ENCODE results near the gene ZNF800.
"Not testable (repeated sequence)": the region's sequence is repeated elsewhere in the genome, so short reads cannot be mapped to it uniquely, and the experiment has no call there.

ZNF800 gene

DNA sequence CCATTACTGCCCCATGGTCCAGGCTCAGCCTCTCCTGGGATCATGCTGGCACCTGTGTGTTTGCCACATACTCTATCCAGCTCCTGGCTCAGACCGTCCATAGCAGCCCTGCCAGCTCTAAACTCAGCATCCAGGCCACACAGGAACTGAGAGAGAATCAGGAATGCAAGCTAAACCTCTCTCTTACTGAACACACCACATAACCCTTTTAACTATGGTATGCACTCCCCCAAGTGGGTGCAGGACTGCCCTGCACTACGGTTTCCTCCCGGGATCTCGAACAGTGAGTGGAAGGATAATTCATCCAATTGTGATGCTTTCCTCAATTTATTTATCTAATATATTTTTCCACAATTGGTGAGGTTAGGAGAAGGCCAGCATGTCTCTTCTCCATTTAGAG is 17.1 kb upstream of the ZNF800 start (continued):
- TF ChIP-seq RARB (CRISPR knock-in tag; IDR thresholded peaks at IDR 0.05) (no peak), BACH2 (CRISPR knock-in tag; IDR thresholded peaks at IDR 0.05; ENCODE audit: borderline replicate concordance) (no peak)
- TF ChIP-seq, protein P1, sequence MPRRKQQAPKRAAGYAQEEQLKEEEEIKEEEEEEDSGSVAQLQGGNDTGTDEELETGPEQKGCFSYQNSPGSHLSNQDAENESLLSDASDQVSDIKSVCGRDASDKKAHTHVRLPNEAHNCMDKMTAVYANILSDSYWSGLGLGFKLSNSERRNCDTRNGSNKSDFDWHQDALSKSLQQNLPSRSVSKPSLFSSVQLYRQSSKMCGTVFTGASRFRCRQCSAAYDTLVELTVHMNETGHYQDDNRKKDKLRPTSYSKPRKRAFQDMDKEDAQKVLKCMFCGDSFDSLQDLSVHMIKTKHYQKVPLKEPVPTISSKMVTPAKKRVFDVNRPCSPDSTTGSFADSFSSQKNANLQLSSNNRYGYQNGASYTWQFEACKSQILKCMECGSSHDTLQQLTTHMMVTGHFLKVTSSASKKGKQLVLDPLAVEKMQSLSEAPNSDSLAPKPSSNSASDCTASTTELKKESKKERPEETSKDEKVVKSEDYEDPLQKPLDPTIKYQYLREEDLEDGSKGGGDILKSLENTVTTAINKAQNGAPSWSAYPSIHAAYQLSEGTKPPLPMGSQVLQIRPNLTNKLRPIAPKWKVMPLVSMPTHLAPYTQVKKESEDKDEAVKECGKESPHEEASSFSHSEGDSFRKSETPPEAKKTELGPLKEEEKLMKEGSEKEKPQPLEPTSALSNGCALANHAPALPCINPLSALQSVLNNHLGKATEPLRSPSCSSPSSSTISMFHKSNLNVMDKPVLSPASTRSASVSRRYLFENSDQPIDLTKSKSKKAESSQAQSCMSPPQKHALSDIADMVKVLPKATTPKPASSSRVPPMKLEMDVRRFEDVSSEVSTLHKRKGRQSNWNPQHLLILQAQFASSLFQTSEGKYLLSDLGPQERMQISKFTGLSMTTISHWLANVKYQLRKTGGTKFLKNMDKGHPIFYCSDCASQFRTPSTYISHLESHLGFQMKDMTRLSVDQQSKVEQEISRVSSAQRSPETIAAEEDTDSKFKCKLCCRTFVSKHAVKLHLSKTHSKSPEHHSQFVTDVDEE (CRISPR knock-in tag; IDR thresholded peaks at IDR 0.05): no peak

DNA sequence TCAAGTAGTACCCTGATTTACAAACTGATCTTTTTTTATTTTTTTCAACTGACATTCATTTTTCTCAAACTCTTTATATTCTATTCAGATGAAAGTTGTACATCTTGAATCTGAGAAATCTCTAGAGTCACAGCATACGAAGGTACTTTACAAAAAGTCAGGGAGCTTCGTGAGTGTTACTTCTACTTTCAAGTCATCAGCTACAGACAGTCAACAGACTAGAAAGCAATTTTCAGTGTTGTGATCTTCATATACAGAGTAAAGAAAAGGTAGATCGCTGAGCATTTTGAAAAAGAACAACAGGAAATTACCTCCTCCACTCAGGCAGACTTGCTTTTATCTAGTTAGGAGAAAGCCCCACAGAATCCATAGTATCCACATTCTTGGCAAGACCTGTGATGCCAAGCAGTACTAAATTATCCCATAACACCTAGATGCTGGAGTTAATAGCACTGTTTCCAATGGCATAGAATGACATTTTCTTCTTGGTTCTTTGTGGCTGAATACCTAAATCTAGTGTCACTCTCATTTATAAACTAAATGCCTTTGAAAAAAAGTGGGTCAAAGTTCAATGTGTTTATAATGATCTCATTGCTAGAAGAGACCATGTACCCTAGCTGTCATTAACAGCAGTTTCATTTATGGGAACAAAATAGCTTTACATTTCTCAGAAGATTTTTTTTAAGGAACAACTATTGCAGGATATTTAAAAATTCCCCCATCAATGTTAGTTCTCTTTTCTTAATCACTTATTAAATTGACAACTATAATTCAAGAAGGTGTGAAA is 12.0 kb upstream of the ZNF800 start:
- no peak for ATAC-seq
- TF ChIP-seq GLIS3 (CRISPR knock-in tag; IDR thresholded peaks at IDR 0.05): no peak
- TF ChIP-seq ZNF8 (CRISPR knock-in tag; IDR thresholded peaks at IDR 0.05): no peak
- TF ChIP-seq OSR1 (CRISPR knock-in tag; IDR thresholded peaks at IDR 0.05): no peak
- TF ChIP-seq BACH2 (CRISPR knock-in tag; IDR thresholded peaks at IDR 0.05; ENCODE audit: borderline replicate concordance): no peak
- no peak for TF ChIP-seq TCF4 (CRISPR knock-in tag; IDR thresholded peaks at IDR 0.05; ENCODE audit: borderline replicate concordance)
- TF ChIP-seq, protein P2, sequence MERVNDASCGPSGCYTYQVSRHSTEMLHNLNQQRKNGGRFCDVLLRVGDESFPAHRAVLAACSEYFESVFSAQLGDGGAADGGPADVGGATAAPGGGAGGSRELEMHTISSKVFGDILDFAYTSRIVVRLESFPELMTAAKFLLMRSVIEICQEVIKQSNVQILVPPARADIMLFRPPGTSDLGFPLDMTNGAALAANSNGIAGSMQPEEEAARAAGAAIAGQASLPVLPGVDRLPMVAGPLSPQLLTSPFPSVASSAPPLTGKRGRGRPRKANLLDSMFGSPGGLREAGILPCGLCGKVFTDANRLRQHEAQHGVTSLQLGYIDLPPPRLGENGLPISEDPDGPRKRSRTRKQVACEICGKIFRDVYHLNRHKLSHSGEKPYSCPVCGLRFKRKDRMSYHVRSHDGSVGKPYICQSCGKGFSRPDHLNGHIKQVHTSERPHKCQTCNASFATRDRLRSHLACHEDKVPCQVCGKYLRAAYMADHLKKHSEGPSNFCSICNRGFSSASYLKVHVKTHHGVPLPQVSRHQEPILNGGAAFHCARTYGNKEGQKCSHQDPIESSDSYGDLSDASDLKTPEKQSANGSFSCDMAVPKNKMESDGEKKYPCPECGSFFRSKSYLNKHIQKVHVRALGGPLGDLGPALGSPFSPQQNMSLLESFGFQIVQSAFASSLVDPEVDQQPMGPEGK (CRISPR knock-in tag; IDR thresholded peaks at IDR 0.05; ENCODE audit: borderline replicate concordance): no peak
- no peak for TF ChIP-seq ZFP30 (CRISPR knock-in tag; IDR thresholded peaks at IDR 0.05)
- TF ChIP-seq, protein P3, sequence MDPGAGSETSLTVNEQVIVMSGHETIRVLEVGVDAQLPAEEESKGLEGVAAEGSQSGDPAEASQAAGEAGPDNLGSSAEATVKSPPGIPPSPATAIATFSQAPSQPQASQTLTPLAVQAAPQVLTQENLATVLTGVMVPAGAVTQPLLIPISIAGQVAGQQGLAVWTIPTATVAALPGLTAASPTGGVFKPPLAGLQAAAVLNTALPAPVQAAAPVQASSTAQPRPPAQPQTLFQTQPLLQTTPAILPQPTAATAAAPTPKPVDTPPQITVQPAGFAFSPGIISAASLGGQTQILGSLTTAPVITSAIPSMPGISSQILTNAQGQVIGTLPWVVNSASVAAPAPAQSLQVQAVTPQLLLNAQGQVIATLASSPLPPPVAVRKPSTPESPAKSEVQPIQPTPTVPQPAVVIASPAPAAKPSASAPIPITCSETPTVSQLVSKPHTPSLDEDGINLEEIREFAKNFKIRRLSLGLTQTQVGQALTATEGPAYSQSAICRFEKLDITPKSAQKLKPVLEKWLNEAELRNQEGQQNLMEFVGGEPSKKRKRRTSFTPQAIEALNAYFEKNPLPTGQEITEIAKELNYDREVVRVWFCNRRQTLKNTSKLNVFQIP (CRISPR knock-in tag; IDR thresholded peaks at IDR 0.05; ENCODE audit: borderline replicate concordance, low read depth): no peak
- TF ChIP-seq ARNTL (CRISPR knock-in tag; IDR thresholded peaks at IDR 0.05; ENCODE audit: borderline replicate concordance, low read depth): no peak
- no peak for TF ChIP-seq ISL1 (CRISPR knock-in tag; IDR thresholded peaks at IDR 0.05)
- TF ChIP-seq ESRRG (CRISPR knock-in tag; IDR thresholded peaks at IDR 0.05): no peak
- TF ChIP-seq RARB (CRISPR knock-in tag; IDR thresholded peaks at IDR 0.05): no peak
- TF ChIP-seq, protein P4, sequence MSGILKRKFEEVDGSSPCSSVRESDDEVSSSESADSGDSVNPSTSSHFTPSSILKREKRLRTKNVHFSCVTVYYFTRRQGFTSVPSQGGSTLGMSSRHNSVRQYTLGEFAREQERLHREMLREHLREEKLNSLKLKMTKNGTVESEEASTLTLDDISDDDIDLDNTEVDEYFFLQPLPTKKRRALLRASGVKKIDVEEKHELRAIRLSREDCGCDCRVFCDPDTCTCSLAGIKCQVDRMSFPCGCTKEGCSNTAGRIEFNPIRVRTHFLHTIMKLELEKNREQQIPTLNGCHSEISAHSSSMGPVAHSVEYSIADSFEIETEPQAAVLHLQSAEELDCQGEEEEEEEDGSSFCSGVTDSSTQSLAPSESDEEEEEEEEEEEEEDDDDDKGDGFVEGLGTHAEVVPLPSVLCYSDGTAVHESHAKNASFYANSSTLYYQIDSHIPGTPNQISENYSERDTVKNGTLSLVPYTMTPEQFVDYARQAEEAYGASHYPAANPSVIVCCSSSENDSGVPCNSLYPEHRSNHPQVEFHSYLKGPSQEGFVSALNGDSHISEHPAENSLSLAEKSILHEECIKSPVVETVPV (CRISPR knock-in tag; IDR thresholded peaks at IDR 0.05): no peak

DNA sequence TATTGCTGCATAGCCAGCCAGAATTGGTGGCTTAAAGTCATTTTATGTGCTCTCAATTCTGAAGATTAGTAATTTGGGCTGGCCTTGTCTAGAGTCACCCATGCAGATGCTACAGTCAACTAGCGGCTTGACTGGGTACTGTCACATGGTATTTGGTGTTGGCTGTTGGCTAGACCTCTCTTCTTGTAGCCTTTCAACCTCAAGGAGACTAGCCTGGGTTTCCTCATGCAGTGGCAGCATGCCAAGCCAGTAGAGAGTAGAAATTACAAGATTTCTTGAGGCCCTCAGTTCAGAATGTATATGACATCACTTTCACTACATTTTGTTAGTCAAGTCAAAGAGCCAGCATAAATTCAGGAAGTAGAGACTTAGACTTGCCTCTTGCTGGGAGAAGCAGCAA is 3.7 kb upstream of the ZNF800 start:
- no peak for ATAC-seq
- TF ChIP-seq ESRRG (CRISPR knock-in tag; IDR thresholded peaks at IDR 0.05): no peak

DNA sequence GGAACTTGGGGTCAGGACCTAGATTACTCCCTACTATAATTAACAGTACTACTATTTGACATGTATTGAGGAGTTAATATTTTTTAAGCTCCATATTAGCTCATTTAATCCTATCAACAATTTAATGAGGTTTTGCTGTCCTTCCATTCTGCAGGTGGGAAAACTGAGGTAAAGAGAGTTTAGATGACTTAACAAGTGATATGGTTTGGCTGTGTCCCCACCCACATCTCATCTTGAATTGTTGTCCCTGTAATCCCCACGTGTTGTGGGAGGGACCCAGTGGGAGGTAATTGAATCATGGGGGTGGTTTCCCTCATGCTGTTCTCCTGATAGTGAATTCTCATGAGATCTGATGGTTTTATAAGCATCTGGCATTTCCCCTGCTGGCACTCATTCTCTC is 2.6 kb upstream of the ZNF800 start:
- ATAC-seq: not testable (repeated sequence)

DNA sequence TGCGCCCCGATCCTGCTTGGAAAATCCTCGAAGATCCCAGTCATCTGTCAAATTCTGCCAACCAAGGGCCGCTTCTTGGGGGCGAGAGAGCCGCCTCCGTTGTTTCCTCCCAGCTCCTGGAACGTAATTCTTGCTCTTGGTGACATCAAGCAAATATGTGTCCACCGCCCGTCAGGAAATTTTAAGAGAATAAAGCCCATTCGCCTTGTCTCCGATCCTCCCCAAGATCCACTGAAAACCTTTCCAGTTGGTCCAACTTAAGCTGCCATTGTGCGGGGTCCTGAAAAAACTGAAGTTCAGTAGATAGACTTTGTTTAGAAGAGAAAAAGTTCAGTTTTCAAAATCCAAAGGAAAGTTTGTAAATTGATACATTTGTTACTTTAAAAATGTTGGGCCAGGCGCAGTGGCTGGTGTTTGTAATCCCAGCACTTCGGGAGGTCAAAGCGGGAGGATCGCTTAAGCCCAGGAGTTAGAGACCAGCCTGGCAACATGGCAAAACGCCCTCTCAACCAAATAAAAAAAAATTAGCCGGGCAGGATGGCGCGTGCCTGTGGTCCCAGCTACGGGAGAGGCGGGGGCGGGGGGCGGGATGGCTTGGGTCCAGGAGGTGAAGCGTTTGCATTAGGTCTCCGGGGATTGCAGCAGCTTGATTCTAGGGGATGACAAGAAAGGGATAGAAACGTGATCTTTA is 1.0 kb upstream of the ZNF800 start:
- ATAC-seq: no peak; the same call in 2 of the 3 replicates
- no peak for TF ChIP-seq BACH2 (CRISPR knock-in tag; IDR thresholded peaks at IDR 0.05; ENCODE audit: borderline replicate concordance)
- TF ChIP-seq, protein P2 (CRISPR knock-in tag; IDR thresholded peaks at IDR 0.05; ENCODE audit: borderline replicate concordance): no peak
- no peak for TF ChIP-seq OSR1 (CRISPR knock-in tag; IDR thresholded peaks at IDR 0.05)
- no peak for TF ChIP-seq TOX (CRISPR knock-in tag; IDR thresholded peaks at IDR 0.05; ENCODE audit: borderline replicate concordance)
- no peak for TF ChIP-seq GLIS3 (CRISPR knock-in tag; IDR thresholded peaks at IDR 0.05)
- TF ChIP-seq, protein P3 (CRISPR knock-in tag; IDR thresholded peaks at IDR 0.05; ENCODE audit: borderline replicate concordance, low read depth): no peak
- TF ChIP-seq, protein P5, sequence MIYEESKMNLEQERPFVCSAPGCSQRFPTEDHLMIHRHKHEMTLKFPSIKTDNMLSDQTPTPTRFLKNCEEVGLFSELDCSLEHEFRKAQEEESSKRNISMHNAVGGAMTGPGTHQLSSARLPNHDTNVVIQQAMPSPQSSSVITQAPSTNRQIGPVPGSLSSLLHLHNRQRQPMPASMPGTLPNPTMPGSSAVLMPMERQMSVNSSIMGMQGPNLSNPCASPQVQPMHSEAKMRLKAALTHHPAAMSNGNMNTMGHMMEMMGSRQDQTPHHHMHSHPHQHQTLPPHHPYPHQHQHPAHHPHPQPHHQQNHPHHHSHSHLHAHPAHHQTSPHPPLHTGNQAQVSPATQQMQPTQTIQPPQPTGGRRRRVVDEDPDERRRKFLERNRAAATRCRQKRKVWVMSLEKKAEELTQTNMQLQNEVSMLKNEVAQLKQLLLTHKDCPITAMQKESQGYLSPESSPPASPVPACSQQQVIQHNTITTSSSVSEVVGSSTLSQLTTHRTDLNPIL (CRISPR knock-in tag; IDR thresholded peaks at IDR 0.05; ENCODE audit: low read depth): no peak
- TF ChIP-seq ZNF8 (CRISPR knock-in tag; IDR thresholded peaks at IDR 0.05): no peak
